H1 (cell line): ENCODE data around the gene MACROD2.

Source experiments
- BACH1 ChIP-seq: IDR thresholded peaks from 2 replicates; pipeline ENCODE4 v1.6.1; 2012; ENCODE audit warnings: low read length, improper control_type of control experiment
- BCL11A ChIP-seq, 2 experiments: IDR thresholded peaks; one replicate each; pipeline ENCODE4 v1.6.1; 2011; ENCODE audit warnings: low read depth in 2 of 2, low read length in 2 of 2, mild to moderate bottlenecking in 2 of 2
- BRCA1 ChIP-seq: IDR thresholded peaks from 2 replicates; pipeline ENCODE4 v1.6.1; 2012; ENCODE audit warnings: low read depth, low read length, improper control_type of control experiment
- CHD2 ChIP-seq: IDR thresholded peaks from 2 replicates; pipeline ENCODE4 v1.6.1; 2012; ENCODE audit warnings: low read length, improper control_type of control experiment
- CREB1 ChIP-seq: IDR thresholded peaks from 2 replicates; pipeline ENCODE4 v1.6.1; 2012; ENCODE audit warnings: inconsistent platforms
- GTF2F1 ChIP-seq: IDR thresholded peaks from 2 replicates; pipeline ENCODE4 v1.6.1; 2012; ENCODE audit warnings: low read depth, low read length, improper control_type of control experiment, borderline replicate concordance
- NANOG ChIP-seq: IDR thresholded peaks from 2 replicates; pipeline ENCODE4 v1.6.1; 2011; ENCODE audit warnings: low read length, low read depth, mild to moderate bottlenecking, inconsistent platforms; ENCODE audit not compliant: insufficient read depth, poor library complexity, severe bottlenecking
- POLR2AphosphoS5 ChIP-seq: IDR thresholded peaks from 2 replicates; pipeline ENCODE4 v1.6.1; 2011; ENCODE audit warnings: low read depth, low read length
- RAD21 ChIP-seq, 2 experiments: IDR thresholded peaks in 1 of 2; conservative IDR thresholded peaks in 1 of 2; 2 replicates each; pipeline ENCODE4 v1.6.1; 2011; ENCODE audit warnings: low read depth in 2 of 2, low read length in 2 of 2, improper control_type of control experiment in 1 of 2, inconsistent platforms in 1 of 2, mild to moderate bottlenecking in 1 of 2, moderate library complexity in 1 of 2
- RNF2 ChIP-seq: fragments of 200-900, 300-1000 bp; sonication (generic); IDR thresholded peaks from 2 replicates; pipeline ENCODE4 v1.7.1; 2016; ENCODE audit warnings: borderline replicate concordance, low read depth, mild to moderate bottlenecking, antibody characterized with exemption, low read length; ENCODE audit not compliant: poor library complexity, severe bottlenecking; ENCODE audit errors: missing control alignments
- SP4 ChIP-seq: IDR thresholded peaks from 2 replicates; pipeline ENCODE4 v1.6.1; 2012; ENCODE audit warnings: low read length, inconsistent platforms
- TBP ChIP-seq: IDR thresholded peaks from 2 replicates; pipeline ENCODE4 v1.6.1; 2011; ENCODE audit warnings: low read depth, low read length, improper control_type of control experiment
- YY1 ChIP-seq: IDR thresholded peaks from 2 replicates; pipeline ENCODE4 v1.6.1; 2011; ENCODE audit warnings: low read depth, mild to moderate bottlenecking, low read length
- TF ChIP-seq, protein P1 (sequence below), 3 experiments: IDR thresholded peaks; 1 replicate in 2 of 3; 2 replicates in 1 of 3; pipeline versions ENCODE4 v1.5.1 to v1.6.1; 2011; ENCODE audit warnings: low read length in 3 of 3, mild to moderate bottlenecking in 3 of 3, inconsistent platforms in 2 of 3, low read depth in 1 of 3, moderate library complexity in 1 of 3; ENCODE audit not compliant: insufficient read depth in 1 of 3; ENCODE audit errors: control extremely low read depth in 1 of 3

DNA sequence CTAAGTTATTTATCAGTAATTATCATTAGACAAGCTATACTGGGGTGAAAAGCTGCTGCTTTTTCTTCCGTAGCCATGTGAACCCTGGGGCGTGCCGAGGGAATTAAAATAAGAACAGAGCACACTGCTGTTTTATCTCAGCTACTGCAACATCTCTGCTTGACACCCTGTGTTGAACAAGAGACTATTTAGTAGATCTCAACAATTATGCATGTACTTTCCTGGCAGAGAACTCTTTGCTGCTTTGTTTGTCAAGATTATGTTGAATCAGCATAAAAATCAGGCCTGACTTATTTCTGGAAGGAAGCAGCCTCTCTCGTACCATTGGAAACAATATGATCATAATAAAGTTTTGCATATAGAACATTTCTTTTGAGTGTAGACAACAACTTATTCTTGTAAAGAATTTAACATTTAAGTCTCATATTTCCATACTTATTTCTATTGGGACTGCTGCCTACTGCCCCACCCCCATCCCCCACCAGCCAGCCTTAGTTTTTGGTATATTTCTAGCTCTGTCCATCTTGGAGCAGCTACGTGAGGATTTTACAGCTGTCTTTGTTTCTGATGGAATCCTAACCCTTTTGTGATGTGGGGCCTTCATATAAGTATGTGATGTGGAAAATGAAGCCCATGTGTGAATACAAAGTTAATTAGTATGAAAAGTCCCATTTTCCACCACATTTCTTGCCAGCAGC, 1566.5 kb downstream of the MACROD2 start:
- TF ChIP-seq RAD21 (IDR thresholded peaks at IDR 0.05 in 1 of 2, conservative IDR thresholded peaks at IDR 0.05 in 1 of 2; ENCODE audit: low read depth in 2 of 2, low read length in 2 of 2) (no peak), RNF2 (no peak), BRCA1 (no peak), CREB1 (no peak), CHD2 (no peak), BACH1 (no peak), TBP (no peak), GTF2F1 (no peak), YY1 (no peak), NANOG (no peak), BCL11A (IDR thresholded peaks at IDR 0.05; ENCODE audit: low read depth in 2 of 2, low read length in 2 of 2) (no peak), SP4 (no peak), POLR2AphosphoS5 (no peak)
- TF ChIP-seq, protein P1, sequence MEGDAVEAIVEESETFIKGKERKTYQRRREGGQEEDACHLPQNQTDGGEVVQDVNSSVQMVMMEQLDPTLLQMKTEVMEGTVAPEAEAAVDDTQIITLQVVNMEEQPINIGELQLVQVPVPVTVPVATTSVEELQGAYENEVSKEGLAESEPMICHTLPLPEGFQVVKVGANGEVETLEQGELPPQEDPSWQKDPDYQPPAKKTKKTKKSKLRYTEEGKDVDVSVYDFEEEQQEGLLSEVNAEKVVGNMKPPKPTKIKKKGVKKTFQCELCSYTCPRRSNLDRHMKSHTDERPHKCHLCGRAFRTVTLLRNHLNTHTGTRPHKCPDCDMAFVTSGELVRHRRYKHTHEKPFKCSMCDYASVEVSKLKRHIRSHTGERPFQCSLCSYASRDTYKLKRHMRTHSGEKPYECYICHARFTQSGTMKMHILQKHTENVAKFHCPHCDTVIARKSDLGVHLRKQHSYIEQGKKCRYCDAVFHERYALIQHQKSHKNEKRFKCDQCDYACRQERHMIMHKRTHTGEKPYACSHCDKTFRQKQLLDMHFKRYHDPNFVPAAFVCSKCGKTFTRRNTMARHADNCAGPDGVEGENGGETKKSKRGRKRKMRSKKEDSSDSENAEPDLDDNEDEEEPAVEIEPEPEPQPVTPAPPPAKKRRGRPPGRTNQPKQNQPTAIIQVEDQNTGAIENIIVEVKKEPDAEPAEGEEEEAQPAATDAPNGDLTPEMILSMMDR (IDR thresholded peaks at IDR 0.05; ENCODE audit: control extremely low read depth in 1 of 3, insufficient read depth in 1 of 3, low read depth in 1 of 3, low read length in 3 of 3): no peak
